GM12892 (cell line): Measurements from ENCODE around the gene STK39.

Experiments used
- DNase-seq: peaks from one replicate; pipeline ENCODE4 v3.0.0; 2011; ENCODE audit not compliant: insufficient read length
- FAIRE-seq: peaks from 2 replicates; lab custom pipeline; 2011; peaks lifted over from hg19 to GRCh38; lab: Jason Lieb, UNC
- POLR2A ChIP-seq: IDR thresholded peaks from 2 replicates; pipeline ENCODE4 v1.6.1; 2011; ENCODE audit warnings: low read depth, low read length, control low read depth
- POLR2AphosphoS5 ChIP-seq: IDR thresholded peaks from 2 replicates; pipeline ENCODE4 v1.6.1; 2011; ENCODE audit warnings: low read depth, low read length, control low read depth
- TAF1 ChIP-seq: IDR thresholded peaks from 2 replicates; pipeline ENCODE4 v1.6.1; 2011; ENCODE audit warnings: low read depth, mild to moderate bottlenecking, control low read depth, low read length, borderline replicate concordance

STK39 gene

DNA sequence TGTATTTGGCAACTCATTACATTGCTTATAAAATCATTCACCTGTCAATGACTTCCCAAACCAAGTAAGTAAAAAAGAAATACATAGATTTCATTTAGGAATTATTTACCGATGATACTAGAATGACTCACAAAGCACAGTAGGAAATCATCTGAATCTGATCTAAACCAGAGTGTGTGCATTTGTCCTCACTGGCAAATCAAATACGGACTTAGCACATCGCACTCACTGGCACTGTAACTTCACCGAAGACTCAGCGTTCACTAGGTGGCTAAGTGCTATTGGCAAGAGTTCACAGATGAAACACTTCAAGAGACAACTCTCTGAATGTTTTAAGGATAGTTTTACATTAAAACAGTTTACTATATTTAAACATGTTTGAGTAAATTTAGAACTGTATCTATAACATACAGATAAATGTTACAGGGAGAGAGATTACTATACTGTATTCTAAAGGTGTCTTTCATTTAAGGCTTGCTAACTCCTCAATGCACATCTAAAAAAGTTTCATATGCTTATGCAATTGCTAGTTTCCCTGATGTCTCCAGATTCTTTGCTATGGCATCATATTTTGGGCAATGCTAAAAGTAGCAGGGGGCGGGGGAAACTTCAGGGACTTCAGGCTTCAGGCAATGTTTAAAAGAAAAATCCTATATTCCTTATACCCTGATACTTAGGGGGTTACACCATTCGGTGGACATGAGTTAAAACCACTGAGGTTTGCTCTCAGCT, 48.8 kb downstream of the STK39 start:
- no peak for DNase-seq
- TF ChIP-seq POLR2AphosphoS5 (no peak), POLR2A (no peak), TAF1 (no peak)
- FAIRE-seq, result no peak

- TF ChIP-seq POLR2A (no peak), POLR2AphosphoS5 (no peak), TAF1 (no peak)
- no peak for FAIRE-seq
- no peak for DNase-seq
Measured at GRCh38 chr2:168196764-168197180, 50.6 kb downstream of the STK39 start.

- DNase-seq (peak; percentile 14), FAIRE-seq (no peak)
- no peak for TF ChIP-seq TAF1
- no peak for TF ChIP-seq POLR2AphosphoS5
Measured at GRCh38 chr2:168194784-168195522, 52.4 kb downstream of the STK39 start.

- FAIRE-seq (no peak), DNase-seq (no peak)
- TF ChIP-seq POLR2AphosphoS5 (no peak), POLR2A (no peak), TAF1 (no peak)
Measured at GRCh38 chr2:168192839-168193616, 54.4 kb downstream of the STK39 start.

- TF ChIP-seq POLR2A (no peak), TAF1 (no peak), POLR2AphosphoS5 (no peak)
- FAIRE-seq (no peak), DNase-seq (no peak)
Measured at GRCh38 chr2:168191955-168192785, 55.2 kb downstream of the STK39 start.

- TF ChIP-seq POLR2AphosphoS5 (no peak), POLR2A (no peak), TAF1 (no peak)
- no peak for DNase-seq
- no peak for FAIRE-seq
Measured at GRCh38 chr2:168190590-168191336, 56.6 kb downstream of the STK39 start.

DNA sequence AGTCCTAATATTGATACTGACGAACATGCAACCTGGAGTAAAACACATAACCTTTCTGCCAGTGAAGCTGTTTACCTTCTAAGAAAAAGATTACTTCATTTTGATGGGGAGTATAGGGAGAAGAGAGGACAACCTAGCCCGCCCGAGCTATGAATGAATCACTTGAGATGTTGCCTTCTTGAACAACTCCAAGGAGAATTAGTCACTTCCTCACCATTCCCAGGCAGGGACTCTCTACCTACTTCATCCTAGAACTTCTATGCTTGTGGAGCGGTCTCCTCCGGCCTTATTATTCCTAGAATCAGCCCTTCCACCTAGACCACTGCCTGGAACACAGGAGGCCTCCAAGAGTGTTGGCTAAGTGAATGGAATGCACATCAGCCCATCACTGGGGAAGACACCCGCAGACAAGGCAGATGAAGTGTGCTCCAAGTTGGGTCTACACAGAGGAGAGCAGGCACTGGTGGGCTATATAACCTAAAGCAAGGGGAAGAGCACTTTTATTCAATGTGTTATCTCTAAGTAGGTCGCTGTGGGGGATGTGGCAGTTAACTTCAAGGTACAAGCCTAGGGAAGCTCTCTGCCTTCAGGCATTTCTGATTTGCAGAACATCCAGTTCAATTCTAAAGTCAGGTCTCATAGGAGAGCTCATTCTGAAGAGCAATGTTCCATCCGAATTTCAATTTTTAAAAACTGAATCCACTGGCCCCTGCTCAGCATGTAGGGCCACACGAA, 57.4 kb downstream of the STK39 start:
- FAIRE-seq, result no peak
- TF ChIP-seq POLR2A, result no peak
- TF ChIP-seq TAF1, result no peak
- TF ChIP-seq POLR2AphosphoS5, result no peak
- DNase-seq, result no peak

- DNase-seq (no peak), FAIRE-seq (no peak)
- TF ChIP-seq POLR2AphosphoS5 (no peak), POLR2A (no peak), TAF1 (no peak)
Measured at GRCh38 chr2:168188002-168188401, 59.4 kb downstream of the STK39 start.

- TF ChIP-seq POLR2A (no peak), TAF1 (no peak), POLR2AphosphoS5 (no peak)
- no peak for DNase-seq
- FAIRE-seq, result no peak
Measured at GRCh38 chr2:168186452-168186851, 60.9 kb downstream of the STK39 start.
